SK-N-MC (cell line): ENCODE results near the gene ASCC3.

Source experiments
- DNase-seq: peaks from one replicate; pipeline ENCODE4 v3.0.0-alpha.2; 2011; ENCODE audit warnings: low read depth, low spot score
- H3K27ac ChIP-seq: fragments of 200-600 bp; sonication (generic); 2 replicates; pipeline ENCODE4 v1.5.1; 2016; ENCODE audit warnings: mixed run types
- H3K36me3 ChIP-seq: fragments of 200-600 bp; sonication (generic); 2 replicates; pipeline ENCODE4 v1.6.1; 2017; ENCODE audit warnings: antibody characterized with exemption, low read length, mixed read lengths; ENCODE audit not compliant: insufficient read depth
- H3K4me3 ChIP-seq: fragments of 200-600 bp; sonication (generic); 2 replicates; pipeline ENCODE4 v1.5.1; 2016
- H3K9ac ChIP-seq: fragments of 200-600 bp; sonication (generic); 2 replicates; pipeline ENCODE4 v1.8.0; 2017; ENCODE audit warnings: mixed run types, mixed read lengths; ENCODE audit not compliant: insufficient read length
- H3K9me3 ChIP-seq: fragments of 200-600 bp; sonication (generic); 2 replicates; pipeline ENCODE4 v1.6.1; 2017; ENCODE audit warnings: low read depth, mild to moderate bottlenecking, antibody characterized with exemption, low read length, moderate library complexity, mixed read lengths
- EZH2 ChIP-seq: fragments of 200-600 bp; sonication (generic); IDR thresholded peaks from one replicate; pipeline ENCODE4 v1.6.1; 2017; ENCODE audit warnings: antibody characterized with exemption
- FOXP2 ChIP-seq: optimal IDR thresholded peaks from 2 replicates; pipeline ENCODE3; 2011; ENCODE audit warnings: mild to moderate bottlenecking, moderate library complexity; ENCODE audit not compliant: insufficient read depth; ENCODE audit errors: extremely low read length, control extremely low read depth
- POLR2AphosphoS5 ChIP-seq: IDR thresholded peaks from 2 replicates; pipeline ENCODE4 v1.6.1; 2012; ENCODE audit warnings: mild to moderate bottlenecking, low read depth, low read length, borderline replicate concordance

Gene ASCC3

GRCh38 chr6:100482698-100483097 lies 398.4 kb downstream of the ASCC3 start:
- TF ChIP-seq EZH2: no peak
- TF ChIP-seq POLR2AphosphoS5: no peak
- TF ChIP-seq FOXP2: no peak
- H3K9ac ChIP-seq: no peak overlapping the region
- no peak overlapping the region for H3K27ac ChIP-seq
- no peaks in the 10 kb centered on the region for H3K9me3 ChIP-seq
- no peak for DNase-seq
- no peak overlapping the region for H3K4me3 ChIP-seq
- H3K36me3 ChIP-seq: no peaks in the 10 kb centered on the region

DNA sequence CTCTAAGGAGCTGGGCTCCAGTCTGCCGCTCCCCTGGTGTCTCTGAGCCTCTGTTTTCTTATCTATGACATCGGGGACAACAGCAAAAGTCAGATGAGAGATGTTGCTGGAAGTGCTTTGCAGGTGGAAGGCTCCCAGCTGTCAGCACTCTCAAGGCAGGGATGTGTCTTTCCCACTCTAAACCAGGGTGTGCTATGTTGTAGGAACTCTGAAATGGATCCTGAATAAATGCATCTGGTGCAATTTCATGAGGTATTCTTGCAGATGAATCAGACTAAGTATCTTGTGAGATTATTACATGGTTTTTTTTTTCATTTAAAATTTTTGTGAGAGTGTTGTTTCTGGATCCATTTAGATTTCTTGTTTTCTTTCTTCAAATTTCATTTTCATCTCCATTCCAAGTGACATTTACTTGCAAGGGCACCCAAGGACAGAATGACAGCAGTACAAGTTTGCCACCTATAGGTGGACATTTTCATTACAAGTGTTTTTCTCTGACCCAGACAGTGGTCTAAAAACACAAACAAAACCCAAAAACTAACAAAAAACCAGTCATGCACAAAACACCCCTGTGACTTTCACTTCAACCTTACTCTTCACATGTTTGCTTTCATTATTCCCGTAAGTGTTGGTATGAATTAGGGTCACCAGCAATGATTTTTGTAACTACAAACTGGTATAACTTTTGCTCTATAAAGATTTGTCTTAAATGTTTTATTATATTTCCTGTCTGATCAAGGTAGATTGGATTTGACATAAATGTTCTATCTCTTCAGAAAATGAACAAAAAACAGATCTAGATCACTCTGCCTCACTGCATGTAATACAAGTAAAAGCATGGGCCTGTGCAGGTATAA lies 401.7 kb downstream of the ASCC3 start:
- Histone ChIP-seq H3K36me3 (no peaks in the 10 kb centered on the region), H3K9me3 (no peaks in the 10 kb centered on the region), H3K4me3 (no peak overlapping the region), H3K9ac (no peak overlapping the region), H3K27ac (no peak overlapping the region)
- no peak for DNase-seq
- TF ChIP-seq EZH2 (no peak), POLR2AphosphoS5 (no peak), FOXP2 (no peak)

GRCh38 chr6:100475554-100476320 lies 405.4 kb downstream of the ASCC3 start:
- H3K9me3 ChIP-seq: no peaks in the 10 kb centered on the region
- no peak for DNase-seq
- H3K4me3 ChIP-seq: no peak overlapping the region
- H3K27ac ChIP-seq: no peak overlapping the region
- no peaks in the 10 kb centered on the region for H3K36me3 ChIP-seq
- TF ChIP-seq FOXP2: no peak
- TF ChIP-seq EZH2: no peak
- TF ChIP-seq POLR2AphosphoS5: no peak
- no peak overlapping the region for H3K9ac ChIP-seq

DNA sequence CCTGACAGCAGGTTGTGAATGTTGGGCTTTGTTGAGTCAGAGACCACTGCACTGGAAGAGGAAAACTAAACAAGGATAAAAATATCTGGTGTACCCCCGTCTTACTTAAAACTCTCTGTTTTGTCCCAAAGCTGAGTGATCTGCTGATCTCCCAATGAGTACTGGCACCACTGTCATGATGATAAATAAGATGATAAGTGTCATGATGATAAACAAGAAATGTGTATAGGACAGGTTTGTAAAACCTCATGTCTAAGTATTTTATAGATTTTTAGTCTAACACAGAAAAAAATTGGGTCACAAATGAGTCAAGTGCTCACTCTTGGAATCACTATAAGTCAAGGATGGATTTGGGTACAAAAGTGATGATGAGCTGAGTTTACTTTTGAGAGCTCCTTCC lies 407.9 kb downstream of the ASCC3 start:
- no peak overlapping the region for H3K27ac ChIP-seq

GRCh38 chr6:100472674-100473073 lies 408.5 kb downstream of the ASCC3 start:
- Histone ChIP-seq H3K36me3 (no peaks in the 10 kb centered on the region), H3K4me3 (no peak overlapping the region), H3K9me3 (no peaks in the 10 kb centered on the region), H3K9ac (no peak overlapping the region), H3K27ac (no peak overlapping the region)
- no peak for TF ChIP-seq EZH2
- TF ChIP-seq POLR2AphosphoS5: no peak
- no peak for TF ChIP-seq FOXP2
- DNase-seq: no peak

More for the DNA sequence above, 407.9 kb downstream of the ASCC3 start:
- no peak for DNase-seq
- Histone ChIP-seq H3K4me3 (no peak overlapping the region), H3K9me3 (no peaks in the 10 kb centered on the region), H3K9ac (no peak overlapping the region), H3K36me3 (no peaks in the 10 kb centered on the region)
- TF ChIP-seq FOXP2: no peak

GRCh38 chr6:100470422-100471120 lies 410.6 kb downstream of the ASCC3 start:
- Histone ChIP-seq H3K4me3 (no peak overlapping the region), H3K36me3 (no peaks in the 10 kb centered on the region), H3K9me3 (no peaks in the 10 kb centered on the region), H3K9ac (no peak overlapping the region), H3K27ac (no peak overlapping the region)
- TF ChIP-seq FOXP2 (no peak), EZH2 (no peak), POLR2AphosphoS5 (no peak)
- DNase-seq: no peak

DNA sequence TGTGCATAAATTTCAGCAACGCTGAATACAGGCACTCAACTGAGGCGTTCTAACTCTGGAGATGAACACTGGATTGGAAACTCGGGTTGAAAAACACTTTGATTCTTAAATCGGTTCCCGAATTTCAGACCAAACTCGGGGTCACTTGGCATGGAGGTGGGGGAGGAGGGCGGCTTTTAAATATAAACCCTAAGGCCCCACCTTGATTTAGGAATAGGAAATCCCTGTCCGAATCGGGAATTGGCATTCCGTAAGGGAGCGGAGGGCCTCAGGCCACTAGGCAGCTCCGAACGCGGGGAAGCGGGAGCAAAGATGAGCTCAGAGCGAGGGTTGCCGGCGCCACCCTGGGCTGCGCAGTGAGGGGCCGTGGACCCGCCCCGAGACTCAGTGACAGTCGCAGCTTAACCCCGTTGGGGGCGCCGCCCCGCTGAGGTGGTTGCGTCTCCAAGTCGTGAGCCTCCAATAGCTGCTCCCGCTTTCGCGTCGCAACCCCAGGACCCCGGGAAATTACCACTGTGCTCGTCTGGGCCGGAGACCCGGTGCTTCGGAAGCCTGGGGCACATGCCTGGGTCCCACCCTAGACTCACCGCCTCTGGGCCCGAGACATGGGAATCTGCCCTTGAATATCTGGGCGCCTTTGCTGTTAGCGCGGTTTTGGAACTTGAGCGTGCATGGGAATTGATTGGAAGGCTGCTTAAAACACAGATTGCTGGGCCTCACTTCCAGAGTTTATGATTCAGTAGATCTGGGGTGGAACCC lies 411.8 kb downstream of the ASCC3 start:
- H3K4me3 ChIP-seq: no peak overlapping the region

More for the DNA sequence above, 411.8 kb downstream of the ASCC3 start:
- TF ChIP-seq EZH2 (no peak), POLR2AphosphoS5 (no peak), FOXP2 (no peak)
- Histone ChIP-seq H3K9me3 (no peaks in the 10 kb centered on the region), H3K36me3 (no peaks in the 10 kb centered on the region), H3K9ac (no peak overlapping the region), H3K27ac (no peak overlapping the region)
- DNase-seq: no peak
